Suprapubic skin (tissue), 4 donors: Measurements from ENCODE around the gene NKX3-2. TPM values are rescaled to one million over a fixed set of nuclear protein-coding genes. Genes with fewer than 3 reads are reported as not detected.
A peak's percentile ranks its signal among the peaks of the same experiment; 100 is the strongest.

ENCODE experiments used
- DNase-seq, 2 donors: peaks; one replicate each; pipeline ENCODE4 v3.0.0-alpha.2; 2019; ENCODE audit warnings: low spot score in 2 of 2
- H3K27ac ChIP-seq: fragments of 200-600 bp; sonication (generic); one replicate; pipeline ENCODE4 v1.5.1; 2019
- H3K27me3 ChIP-seq: fragments of 200-600 bp; sonication (generic); one replicate; pipeline ENCODE4 v1.5.1; 2019
- H3K36me3 ChIP-seq: fragments of 200-600 bp; sonication (generic); one replicate; pipeline ENCODE4 v1.5.1; 2019
- H3K4me1 ChIP-seq: fragments of 200-600 bp; sonication (generic); one replicate; pipeline ENCODE4 v1.5.1; 2019
- H3K4me3 ChIP-seq: fragments of 200-600 bp; sonication (generic); one replicate; pipeline ENCODE4 v1.5.1; 2019; ENCODE audit warnings: mild to moderate bottlenecking
- H3K9me3 ChIP-seq: fragments of 200-600 bp; sonication (generic); one replicate; pipeline ENCODE4 v1.5.1; 2019
- CTCF ChIP-seq, 2 donors: fragments of 200-600 bp in 1 of 2; fragments of 450-650 bp in 1 of 2; sonication (generic) in 1 of 2; IDR thresholded peaks; one replicate each; pipeline ENCODE4 v1.5.1; 2016 to 2019; ENCODE audit warnings: antibody characterized with exemption in 2 of 2, mild to moderate bottlenecking in 1 of 2, moderate library complexity in 1 of 2
- EP300 ChIP-seq: sonication (generic); formaldehyde crosslinking; IDR thresholded peaks from one replicate; pipeline ENCODE4 v1.6.1; 2017; ENCODE audit warnings: antibody characterized with exemption
- POLR2A ChIP-seq, 2 donors: fragments of 450-650 bp; IDR thresholded peaks; one replicate each; pipeline ENCODE4 v1.6.1; 2017; ENCODE audit warnings: antibody characterized with exemption in 2 of 2, mild to moderate bottlenecking in 2 of 2, moderate library complexity in 2 of 2
- POLR2AphosphoS5 ChIP-seq, 3 donors: sonication (generic); formaldehyde crosslinking; IDR thresholded peaks; one replicate each; pipeline ENCODE4 v1.6.1; 2017; ENCODE audit warnings: antibody characterized with exemption in 3 of 3
- WGBS: methylation state at CpG from one replicate; pipeline ENCODE4 v1.1.5; 2018; 5-methylcytosine and 5-hydroxymethylcytosine counted together
- total RNA-seq, 4 donors: library from RNA; depleted of rRNA; stranded (reverse); fragments of >200 nt; gene quantifications; one replicate each; pipeline ENCODE4 v1.1.0, GENCODE V29; 2016

NKX3-2 gene
- total RNA-seq, 4 donors from 2014 or later: 0.24 to 0.26 TPM; not detected in 2

DNA sequence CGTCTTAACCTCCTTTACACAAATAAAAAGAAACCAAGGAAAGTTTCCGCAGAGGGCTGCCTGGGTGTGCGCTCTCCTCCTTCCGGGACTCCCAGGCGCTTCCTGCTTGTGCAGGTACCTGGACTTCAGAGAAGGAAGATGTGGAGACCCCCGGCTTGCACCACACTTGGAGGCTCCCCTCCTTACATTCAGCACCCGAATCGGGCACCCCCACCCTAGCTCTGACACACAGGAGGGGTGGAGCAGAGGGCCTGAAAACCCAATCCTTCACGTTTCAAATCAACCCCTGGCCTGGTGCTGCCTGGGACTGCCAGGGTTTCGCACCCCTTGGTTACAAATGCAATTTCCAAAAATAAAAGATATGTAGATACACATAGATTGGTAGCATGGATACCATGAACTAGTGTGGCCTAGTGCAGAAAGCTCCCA lies 3.1 kb downstream of the NKX3-2 start:
- peaks cover 100% of the 10 kb centered on the region for H3K27me3 ChIP-seq
- no peaks in the 10 kb centered on the region for H3K36me3 ChIP-seq
- DNase-seq: no peak
- H3K4me3 ChIP-seq: no peak overlapping the region
- H3K9me3 ChIP-seq: no peaks in the 10 kb centered on the region
- H3K4me1 ChIP-seq: peaks cover 57% of the 10 kb centered on the region
- TF ChIP-seq POLR2A (IDR thresholded peaks at IDR 0.05) (no peak), POLR2AphosphoS5 (IDR thresholded peaks at IDR 0.05) (no peak), CTCF (IDR thresholded peaks at IDR 0.05) (no peak), EP300 (no peak)
- WGBS: 34% methylated on average over 10 of the region's 10 CpGs
- H3K27ac ChIP-seq: no peak overlapping the region

GRCh38 chr4:13540446-13541175 lies 3.7 kb downstream of the NKX3-2 start:
- peaks cover 100% of the 10 kb centered on the region for H3K27me3 ChIP-seq
- peaks cover 60% of the 10 kb centered on the region for H3K4me1 ChIP-seq
- no peaks in the 10 kb centered on the region for H3K9me3 ChIP-seq
- TF ChIP-seq EP300 (no peak), CTCF (IDR thresholded peaks at IDR 0.05) (no peak), POLR2AphosphoS5 (IDR thresholded peaks at IDR 0.05) (no peak), POLR2A (IDR thresholded peaks at IDR 0.05) (no peak)
- no peak overlapping the region for H3K4me3 ChIP-seq
- DNase-seq: no peak
- 24% methylated on average over 23 of the region's 23 CpGs for WGBS
- no peaks in the 10 kb centered on the region for H3K36me3 ChIP-seq
- no peak overlapping the region for H3K27ac ChIP-seq

DNA sequence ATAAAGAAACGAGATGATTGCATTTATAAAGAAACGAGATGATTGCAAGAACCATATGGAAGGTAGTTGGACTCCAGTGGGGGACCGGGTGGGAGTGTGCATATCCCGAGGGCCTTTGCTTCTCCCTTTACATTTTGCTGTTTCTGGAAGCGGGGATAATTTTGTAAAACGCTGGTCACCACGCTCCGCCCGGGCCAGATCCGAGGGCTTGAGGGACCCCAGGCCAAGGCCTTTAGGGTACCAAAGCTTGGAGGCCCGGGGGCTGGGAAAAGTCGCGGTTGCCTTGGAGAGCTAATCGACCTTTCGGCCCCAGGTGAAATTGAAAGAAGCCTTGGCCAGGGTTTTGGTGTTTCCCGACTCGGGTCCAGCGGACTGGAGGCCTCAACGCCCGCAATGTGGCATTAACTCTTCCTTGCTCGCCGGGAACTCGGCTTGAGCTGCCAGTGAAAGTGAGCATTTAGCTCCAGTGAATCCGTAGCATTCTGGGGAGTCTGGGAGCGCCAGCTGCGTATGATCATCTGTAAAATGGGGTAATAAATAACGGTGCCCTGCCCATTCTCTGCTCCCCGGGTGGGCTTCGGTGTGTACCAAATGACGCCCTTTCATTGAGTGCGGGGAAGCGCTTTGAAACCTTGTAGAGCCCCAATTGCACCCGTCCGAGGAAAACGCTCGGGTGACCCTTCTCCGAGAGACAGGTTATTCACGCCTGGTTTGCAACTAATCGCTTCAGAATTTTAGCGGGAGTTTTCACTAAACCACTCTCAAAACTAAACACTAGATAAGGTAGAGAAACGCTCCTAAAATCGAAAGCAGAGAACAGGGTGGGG lies 4.5 kb downstream of the NKX3-2 start:
- Histone ChIP-seq H3K27ac (no peak overlapping the region), H3K4me3 (no peak overlapping the region), H3K4me1 (peaks cover 53% of the 10 kb centered on the region), H3K27me3 (peaks cover 100% of the 10 kb centered on the region), H3K36me3 (no peaks in the 10 kb centered on the region), H3K9me3 (no peaks in the 10 kb centered on the region)
- DNase-seq: no peak
- no peak for TF ChIP-seq POLR2A (IDR thresholded peaks at IDR 0.05)
- no peak for TF ChIP-seq POLR2AphosphoS5 (IDR thresholded peaks at IDR 0.05)
- TF ChIP-seq CTCF (IDR thresholded peaks at IDR 0.05): no peak
- 10% methylated on average over 42 of the region's 42 CpGs for WGBS

GRCh38 chr4:13539047-13539618 lies 5.2 kb downstream of the NKX3-2 start:
- H3K27ac ChIP-seq: no peak overlapping the region
- WGBS: 10% methylated on average over 23 of the region's 23 CpGs
- DNase-seq: no peak
- H3K27me3 ChIP-seq: peaks cover 100% of the 10 kb centered on the region
- no peaks in the 10 kb centered on the region for H3K9me3 ChIP-seq
- TF ChIP-seq CTCF (IDR thresholded peaks at IDR 0.05): no peak
- TF ChIP-seq EP300: no peak
- TF ChIP-seq POLR2AphosphoS5 (IDR thresholded peaks at IDR 0.05): no peak
- no peak for TF ChIP-seq POLR2A (IDR thresholded peaks at IDR 0.05)
- H3K4me1 ChIP-seq: peaks cover 50% of the 10 kb centered on the region
- H3K4me3 ChIP-seq: peak overlapping the region; percentile 10
- no peaks in the 10 kb centered on the region for H3K36me3 ChIP-seq

DNA sequence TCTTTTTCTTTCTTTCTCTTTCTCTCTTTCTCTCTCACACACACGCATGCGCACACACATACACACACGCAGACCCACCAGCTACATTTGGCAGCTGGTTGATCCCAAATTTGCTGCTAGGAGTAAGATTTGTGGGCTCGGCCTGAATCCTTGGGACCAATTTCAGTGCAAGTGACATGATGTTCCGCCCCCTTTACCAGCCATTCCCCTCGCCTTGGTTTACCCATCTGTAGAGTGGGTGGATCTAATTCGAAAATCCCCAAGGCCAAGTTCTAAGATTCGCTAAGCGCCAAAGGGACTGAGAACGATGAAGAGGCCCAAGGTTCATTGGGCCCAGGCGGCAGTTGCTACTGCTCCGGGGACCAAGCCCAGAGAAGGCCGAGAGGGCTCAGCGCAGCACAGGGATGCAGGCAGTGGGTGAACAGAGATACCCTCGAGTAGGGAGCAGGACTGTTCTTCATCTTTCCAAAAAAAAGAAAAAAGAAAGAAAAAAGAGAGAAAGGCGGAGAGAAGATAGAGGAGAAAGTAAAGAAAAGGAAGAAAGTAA lies 5.8 kb downstream of the NKX3-2 start:
- peak overlapping the region; percentile 10 for H3K4me3 ChIP-seq
- H3K4me1 ChIP-seq: peaks cover 44% of the 10 kb centered on the region
- H3K27me3 ChIP-seq: peaks cover 100% of the 10 kb centered on the region
- no peak for DNase-seq
- H3K27ac ChIP-seq: no peak overlapping the region
- H3K9me3 ChIP-seq: no peaks in the 10 kb centered on the region
- H3K36me3 ChIP-seq: no peaks in the 10 kb centered on the region
- TF ChIP-seq CTCF (IDR thresholded peaks at IDR 0.05): no peak
- TF ChIP-seq EP300: no peak
- no peak for TF ChIP-seq POLR2A (IDR thresholded peaks at IDR 0.05)
- TF ChIP-seq POLR2AphosphoS5 (IDR thresholded peaks at IDR 0.05): no peak
- WGBS: 30% methylated on average over 16 of the region's 16 CpGs
